Omental fat pad (tissue), 4 donors: ENCODE results near the gene CNNM3. TPM values are rescaled to one million over a fixed set of nuclear protein-coding genes. Genes with fewer than 3 reads are reported as not detected.

Experiments
- ATAC-seq: fragments of 150-250 bp; one replicate; pipeline ENCODE4 v1.9.1; 2016; ENCODE audit warnings: mild to moderate bottlenecking, moderate library complexity; ENCODE audit not compliant: low FRiP score
- DNase-seq: peaks from one replicate; pipeline ENCODE4 v3.0.0-alpha.2; 2019; ENCODE audit warnings: low spot score
- total RNA-seq, 4 donors: library from RNA; depleted of rRNA; stranded (reverse); fragments of >200 nt; gene quantifications; one replicate each; pipeline ENCODE4 v1.1.0, GENCODE V29; 2016
- TF ChIP-seq, protein P1 (sequence below), 3 donors: fragments of 450-650 bp; IDR thresholded peaks; one replicate each; pipeline ENCODE4 v1.5.1; 2016 to 2017; ENCODE audit warnings: antibody characterized with exemption in 3 of 3, mild to moderate bottlenecking in 3 of 3, moderate library complexity in 2 of 3

CNNM3 gene
- total RNA-seq, 4 donors from 2014 or later: 5.9 to 11.0 (median 9.5) TPM

GRCh38 chr2:96848264-96848663 lies 32.2 kb downstream of the CNNM3 start:
- no peak for DNase-seq
- ATAC-seq: peak; percentile 37
- TF ChIP-seq, protein P1, sequence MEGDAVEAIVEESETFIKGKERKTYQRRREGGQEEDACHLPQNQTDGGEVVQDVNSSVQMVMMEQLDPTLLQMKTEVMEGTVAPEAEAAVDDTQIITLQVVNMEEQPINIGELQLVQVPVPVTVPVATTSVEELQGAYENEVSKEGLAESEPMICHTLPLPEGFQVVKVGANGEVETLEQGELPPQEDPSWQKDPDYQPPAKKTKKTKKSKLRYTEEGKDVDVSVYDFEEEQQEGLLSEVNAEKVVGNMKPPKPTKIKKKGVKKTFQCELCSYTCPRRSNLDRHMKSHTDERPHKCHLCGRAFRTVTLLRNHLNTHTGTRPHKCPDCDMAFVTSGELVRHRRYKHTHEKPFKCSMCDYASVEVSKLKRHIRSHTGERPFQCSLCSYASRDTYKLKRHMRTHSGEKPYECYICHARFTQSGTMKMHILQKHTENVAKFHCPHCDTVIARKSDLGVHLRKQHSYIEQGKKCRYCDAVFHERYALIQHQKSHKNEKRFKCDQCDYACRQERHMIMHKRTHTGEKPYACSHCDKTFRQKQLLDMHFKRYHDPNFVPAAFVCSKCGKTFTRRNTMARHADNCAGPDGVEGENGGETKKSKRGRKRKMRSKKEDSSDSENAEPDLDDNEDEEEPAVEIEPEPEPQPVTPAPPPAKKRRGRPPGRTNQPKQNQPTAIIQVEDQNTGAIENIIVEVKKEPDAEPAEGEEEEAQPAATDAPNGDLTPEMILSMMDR (IDR thresholded peaks at IDR 0.05): no peak

- DNase-seq: no peak
- ATAC-seq: no peak
- TF ChIP-seq, protein P1 (IDR thresholded peaks at IDR 0.05): no peak
These were observed 36.6 kb downstream of the CNNM3 start for GRCh38 chr2:96852667-96853066.

DNA sequence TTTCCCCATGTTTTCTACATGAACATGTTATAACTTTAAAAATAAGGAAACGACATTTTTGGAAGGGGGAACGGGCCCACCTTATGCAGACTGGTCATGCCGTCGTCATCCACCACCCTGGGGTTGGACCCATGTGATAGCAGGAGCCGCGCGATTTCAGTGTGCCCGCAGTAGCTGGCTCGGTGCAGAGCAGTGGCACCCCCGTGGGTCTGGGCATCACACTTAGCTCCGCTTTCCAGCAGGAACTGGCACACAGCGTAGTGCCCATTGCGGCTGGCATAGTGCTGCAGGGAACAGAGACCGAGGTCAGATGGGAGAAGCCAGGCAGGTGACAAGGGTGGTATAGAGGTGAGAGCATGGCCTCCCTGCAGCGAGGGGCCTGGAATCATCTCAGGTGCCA lies 37.3 kb downstream of the CNNM3 start:
- TF ChIP-seq, protein P1 (IDR thresholded peaks at IDR 0.05): no peak
- DNase-seq (no peak), ATAC-seq (no peak)

DNA sequence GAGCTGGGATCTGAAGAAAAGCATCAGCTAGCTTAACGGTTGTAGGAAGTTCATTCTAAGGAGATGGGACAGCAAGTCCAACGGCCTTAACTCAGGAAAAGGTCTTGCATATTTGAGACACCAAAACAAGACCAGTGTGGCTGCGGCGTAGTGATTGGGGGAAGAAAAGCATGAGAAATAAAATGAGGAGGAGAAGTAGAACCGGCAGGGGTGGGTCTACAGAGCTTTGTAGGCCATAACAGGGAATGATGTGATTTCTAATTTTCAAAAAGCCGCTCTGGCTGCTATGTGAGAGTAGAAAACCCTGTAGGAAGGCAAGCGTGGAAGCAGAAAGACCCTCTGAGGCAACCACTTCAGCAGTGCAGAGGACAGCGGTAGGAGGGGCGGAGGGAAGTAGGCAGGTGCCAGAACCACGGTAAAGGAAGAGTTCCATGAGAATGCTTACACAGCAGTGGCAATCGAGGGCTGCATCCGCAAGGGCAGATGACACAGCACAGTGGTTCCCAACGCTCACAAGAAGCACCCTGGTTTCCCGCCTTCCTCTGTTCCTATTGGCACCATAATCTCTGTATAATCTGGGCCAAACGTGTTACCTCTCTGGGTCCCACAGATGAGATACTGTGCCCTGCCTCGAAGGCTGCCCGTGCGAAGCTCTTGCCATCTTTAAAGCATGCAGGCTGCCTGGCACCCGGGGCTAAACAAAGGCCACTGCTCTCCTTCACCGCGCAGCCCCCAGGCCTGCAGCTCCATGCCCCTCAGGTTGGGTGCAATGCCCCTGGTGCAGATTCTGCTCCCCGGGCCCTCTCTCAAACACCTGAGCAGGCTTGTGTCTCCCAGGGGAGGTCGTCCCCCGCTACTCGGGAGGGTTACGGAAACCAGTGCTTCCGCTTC lies 41.0 kb downstream of the CNNM3 start:
- no peak for DNase-seq
- TF ChIP-seq, protein P1 (IDR thresholded peaks at IDR 0.05): no peak
- ATAC-seq: peak; percentile 1

DNA sequence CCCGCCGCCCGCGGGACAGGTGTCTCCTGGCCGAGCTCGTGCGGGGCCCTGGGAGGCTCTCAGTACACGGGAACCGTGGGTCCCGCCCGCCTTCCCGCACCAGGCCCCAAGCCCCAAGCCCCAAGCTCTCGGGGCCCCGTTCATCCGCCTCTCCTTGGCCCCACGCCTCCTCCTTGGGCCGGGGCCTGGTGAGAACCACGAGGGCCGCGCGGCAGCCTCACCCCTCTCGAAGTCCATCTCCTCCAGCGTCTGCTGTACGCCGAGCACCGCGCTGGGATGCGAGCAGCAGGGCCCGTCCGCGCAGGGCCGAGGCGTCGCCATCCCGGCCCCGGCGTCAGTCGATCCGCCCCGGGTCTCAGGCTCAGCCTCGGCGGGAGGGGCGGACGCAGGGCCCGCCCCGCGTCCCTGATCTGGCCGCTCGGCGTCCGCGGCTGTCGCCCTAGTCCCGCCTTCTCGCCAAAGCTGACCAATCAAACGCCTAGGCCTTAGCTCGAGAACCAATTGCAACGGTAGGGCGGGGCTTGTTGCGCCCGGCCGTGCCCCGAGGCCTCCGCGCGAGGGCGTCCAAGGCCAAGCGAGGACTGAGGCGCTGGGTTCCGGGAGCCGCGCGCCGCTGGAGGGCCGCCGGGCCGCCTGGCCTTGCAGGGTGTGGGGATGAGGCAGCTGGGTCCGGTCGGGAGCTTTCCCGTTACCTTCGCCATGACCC lies 41.8 kb downstream of the CNNM3 start, which contains the start of gene ANKRD39:
TSS of gene ANKRD39 (minus strand) at position 350 of the 706 bp plus-strand sequence. CDS start at position 321, 29 bp downstream.
- peak; percentile 93 for DNase-seq
- peak; percentile 95 for ATAC-seq
- TF ChIP-seq, protein P1 (IDR thresholded peaks at IDR 0.05): peak in 2 of 3 donors; percentile 17 to 62

DNA sequence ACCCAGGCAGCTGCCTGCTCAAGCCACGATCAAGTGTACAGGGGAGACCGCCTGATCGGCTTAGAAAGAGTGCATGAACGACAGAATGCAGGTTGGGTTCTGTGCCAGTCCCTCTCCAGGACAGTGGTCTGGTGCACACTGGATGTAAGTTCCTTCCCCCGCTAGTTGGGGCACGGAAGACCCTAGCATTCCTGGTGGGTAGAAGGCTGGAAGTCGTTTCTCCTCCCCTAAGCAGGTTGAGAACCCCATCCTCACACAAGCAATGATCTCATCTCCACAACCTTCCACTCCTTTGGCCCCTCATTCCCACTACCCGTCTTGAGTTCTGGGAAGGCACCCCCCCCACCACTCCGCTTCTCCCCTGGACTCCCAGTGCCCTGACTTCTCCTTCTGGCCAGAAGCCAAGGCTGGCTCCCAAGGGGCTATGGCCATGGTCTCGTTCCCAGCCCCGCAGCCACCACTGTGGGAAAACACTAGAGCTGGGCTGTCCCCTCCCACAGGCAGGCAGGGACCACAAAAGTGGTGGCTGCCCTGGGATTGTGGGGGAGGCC lies 43.1 kb downstream of the CNNM3 start:
- no peak for DNase-seq
- peak; percentile 0 for ATAC-seq
- TF ChIP-seq, protein P1 (IDR thresholded peaks at IDR 0.05): no peak
